Cardiac fibroblast (primary cell): ENCODE results near the gene KIF12.
"Not testable (repeated sequence)": the region's sequence is repeated elsewhere in the genome, so short reads cannot be mapped to it uniquely, and the experiment has no call there.

Source experiments
- DNase-seq, 2 donors: peaks; one replicate each; pipeline versions ENCODE4 v3.0.0 to v3.0.0-alpha.2; 2010; ENCODE audit warnings: low read depth in 2 of 2
- H3K4me3 ChIP-seq, 2 donors: replicated peaks in 1 of 2; 1 replicate in 1 of 2; 2 replicates in 1 of 2; pipeline ENCODE4 v1.5.1; 2011; ENCODE audit warnings: low read depth in 2 of 2, low read length in 2 of 2, mild to moderate bottlenecking in 2 of 2, moderate library complexity in 1 of 2
- TF ChIP-seq, protein P1 (sequence below): IDR thresholded peaks from one replicate; pipeline ENCODE4 v1.5.1; 2011; ENCODE audit warnings: low read depth, mild to moderate bottlenecking, low read length, inconsistent platforms

KIF12 gene

DNA sequence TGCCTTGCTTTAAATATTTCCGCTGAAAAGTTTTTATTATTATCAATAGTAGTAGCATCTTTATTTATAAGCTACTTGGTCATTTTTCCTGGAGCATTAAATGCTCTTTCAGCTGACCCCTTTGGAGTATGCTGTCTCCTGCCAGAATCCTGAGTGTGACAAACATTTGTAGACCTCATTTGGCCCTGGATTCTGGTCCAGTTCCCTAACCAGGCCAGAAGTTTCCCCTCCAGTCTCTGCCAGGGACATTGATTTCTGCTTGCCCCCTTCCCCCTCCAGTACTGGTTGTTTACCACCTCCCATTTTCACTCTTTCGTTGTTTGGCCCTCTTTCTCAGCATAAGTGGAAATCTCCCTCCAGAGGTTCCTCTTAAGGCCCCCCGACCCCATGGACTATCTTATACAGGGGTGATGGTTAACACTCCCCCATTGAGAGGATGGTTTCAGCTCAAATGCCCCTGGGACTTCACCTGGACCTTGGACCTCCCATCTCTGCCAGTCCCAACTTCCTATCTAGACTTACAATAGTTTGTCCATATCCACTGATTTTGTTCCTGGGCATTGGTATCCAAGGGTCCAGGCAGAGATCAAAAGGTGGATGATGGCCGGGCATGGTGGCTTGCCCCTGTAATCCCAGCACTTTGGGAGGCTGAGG lies 31.7 kb upstream of the KIF12 start:
- TF ChIP-seq, protein P1, sequence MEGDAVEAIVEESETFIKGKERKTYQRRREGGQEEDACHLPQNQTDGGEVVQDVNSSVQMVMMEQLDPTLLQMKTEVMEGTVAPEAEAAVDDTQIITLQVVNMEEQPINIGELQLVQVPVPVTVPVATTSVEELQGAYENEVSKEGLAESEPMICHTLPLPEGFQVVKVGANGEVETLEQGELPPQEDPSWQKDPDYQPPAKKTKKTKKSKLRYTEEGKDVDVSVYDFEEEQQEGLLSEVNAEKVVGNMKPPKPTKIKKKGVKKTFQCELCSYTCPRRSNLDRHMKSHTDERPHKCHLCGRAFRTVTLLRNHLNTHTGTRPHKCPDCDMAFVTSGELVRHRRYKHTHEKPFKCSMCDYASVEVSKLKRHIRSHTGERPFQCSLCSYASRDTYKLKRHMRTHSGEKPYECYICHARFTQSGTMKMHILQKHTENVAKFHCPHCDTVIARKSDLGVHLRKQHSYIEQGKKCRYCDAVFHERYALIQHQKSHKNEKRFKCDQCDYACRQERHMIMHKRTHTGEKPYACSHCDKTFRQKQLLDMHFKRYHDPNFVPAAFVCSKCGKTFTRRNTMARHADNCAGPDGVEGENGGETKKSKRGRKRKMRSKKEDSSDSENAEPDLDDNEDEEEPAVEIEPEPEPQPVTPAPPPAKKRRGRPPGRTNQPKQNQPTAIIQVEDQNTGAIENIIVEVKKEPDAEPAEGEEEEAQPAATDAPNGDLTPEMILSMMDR, result no peak

GRCh38 chr9:114130141-114130540 lies 31.0 kb upstream of the KIF12 start:
- no peak for DNase-seq
- TF ChIP-seq, protein P1, result no peak
- no peak overlapping the region for H3K4me3 ChIP-seq

More for the DNA sequence above, 31.7 kb upstream of the KIF12 start:
- no peak for DNase-seq
- H3K4me3 ChIP-seq, result no peak overlapping the region

DNA sequence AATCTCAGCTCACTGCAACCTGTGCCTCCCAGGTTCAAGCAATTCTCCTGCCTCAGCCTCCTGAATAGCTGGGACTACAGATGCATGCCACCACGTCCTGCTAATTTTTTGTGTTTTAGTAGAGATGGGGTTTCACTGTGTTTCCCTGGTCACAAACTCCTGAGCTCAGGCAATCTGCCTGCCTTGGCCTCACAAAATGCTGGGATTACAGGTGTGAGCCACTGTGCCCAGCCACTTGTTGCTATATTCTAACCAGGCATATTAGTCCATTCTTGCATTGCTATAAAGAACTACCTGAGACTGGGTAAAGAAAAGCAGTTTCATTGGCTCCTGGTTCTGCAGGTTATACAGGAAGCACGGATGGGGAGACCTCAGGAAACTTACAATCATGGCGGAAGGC lies 29.7 kb upstream of the KIF12 start:
- not testable (repeated sequence) for DNase-seq, H3K4me3 ChIP-seq

- DNase-seq, result no peak
- H3K4me3 ChIP-seq, result no peak overlapping the region
- TF ChIP-seq, protein P1, result no peak
Measured at GRCh38 chr9:114126247-114127060, 27.4 kb upstream of the KIF12 start.

DNA sequence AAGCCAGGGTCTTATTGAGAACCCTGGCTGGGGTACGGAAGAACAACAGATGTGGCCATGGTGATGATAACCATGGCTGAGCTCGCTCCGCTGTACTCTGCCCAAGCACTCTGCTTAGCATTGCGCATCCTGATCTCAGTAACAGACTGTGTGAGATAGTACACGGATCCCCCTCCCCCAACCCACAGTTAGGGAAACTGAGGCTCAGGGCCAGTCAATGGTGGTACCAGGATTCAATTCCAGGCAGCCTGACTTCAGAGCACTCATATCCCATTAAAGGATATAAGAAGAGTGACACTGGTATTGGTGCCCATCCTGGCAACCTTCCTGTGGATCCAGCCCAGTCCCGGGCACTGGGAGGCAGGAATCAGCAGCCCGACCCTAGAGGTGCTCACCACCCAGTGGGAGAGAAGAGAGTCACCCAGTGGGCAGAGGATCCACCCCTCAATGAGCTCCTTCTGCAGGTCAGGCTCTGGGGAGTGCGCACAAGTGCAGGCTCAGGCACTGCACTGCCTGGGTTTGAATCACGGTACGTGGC lies 26.5 kb upstream of the KIF12 start:
- no peak overlapping the region for H3K4me3 ChIP-seq
- TF ChIP-seq, protein P1, result no peak
- DNase-seq, result no peak

DNA sequence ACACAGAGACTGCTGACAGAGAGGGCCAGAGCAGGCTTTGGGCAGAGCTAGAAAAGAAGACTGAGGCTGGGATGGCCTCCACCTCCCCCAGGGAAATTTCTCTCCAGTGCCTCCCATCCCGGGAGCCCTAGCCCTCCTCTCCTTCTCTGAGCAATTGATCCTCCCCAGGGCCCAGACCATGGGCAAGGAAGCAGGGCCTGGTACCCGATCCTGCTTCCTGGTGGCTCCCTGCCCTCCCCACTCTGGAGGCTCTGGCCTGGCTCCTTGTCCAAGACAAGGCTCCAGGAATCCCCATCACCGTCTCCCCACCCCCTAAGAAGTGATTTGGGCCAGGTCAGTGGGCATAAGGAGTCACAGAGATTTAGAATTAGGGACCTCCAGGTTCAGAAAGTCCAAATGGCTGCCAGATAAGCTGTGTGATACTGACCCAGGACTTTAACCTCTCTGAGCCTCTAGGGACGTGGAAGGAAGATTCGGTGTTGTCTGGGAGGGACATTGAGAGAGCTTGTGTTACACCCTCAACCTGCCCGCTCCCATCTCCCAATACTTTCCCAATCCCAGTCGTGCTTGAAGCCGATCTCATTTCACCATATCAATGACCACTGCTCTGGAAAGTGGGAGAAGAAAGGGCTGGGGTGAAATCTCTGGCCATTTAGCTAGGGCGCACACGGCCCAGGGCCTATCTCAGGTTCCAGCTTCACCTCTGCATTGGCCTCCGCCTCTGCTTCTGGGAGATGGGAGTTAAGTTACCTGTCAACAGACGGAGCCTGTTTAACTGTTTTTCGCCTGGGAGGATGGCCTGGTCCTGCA lies 25.8 kb upstream of the KIF12 start:
- TF ChIP-seq, protein P1, result no peak
- DNase-seq, result no peak
- H3K4me3 ChIP-seq, result no peak overlapping the region
